H1 (cell line): ENCODE results near the gene PCBP4. TPM values are rescaled to one million over a fixed set of nuclear protein-coding genes. Genes with fewer than 3 reads are reported as not detected.

Experiments
- CTCF ChIA-PET: fragments of 300-600 bp; sonication (Branson Sonifier 250); formaldehyde crosslinking; loops from one replicate; lab custom pipeline; 2021; ENCODE audit not compliant: partially characterized antibody; lab: Charles Lee
- POLR2A ChIA-PET: fragments of 300-600 bp; sonication (Branson Sonifier 250); formaldehyde crosslinking; loops from one replicate; lab custom pipeline; 2021; ENCODE audit warnings: inconsistent platforms; ENCODE audit not compliant: partially characterized antibody; lab: Charles Lee
- DNase-seq, 2 experiments: peaks; one replicate each; pipeline versions ENCODE4 v3.0.0 to v3.0.0-alpha.2; 2010 to 2022; ENCODE audit warnings: low spot score in 2 of 2, low read depth in 1 of 2, mixed read lengths in 1 of 2
- FAIRE-seq: peaks from 2 replicates; lab custom pipeline; 2011; peaks lifted over from hg19 to GRCh38; lab: Jason Lieb, UNC
- H2AFZ ChIP-seq: 2 replicates; pipeline ENCODE4 v1.8.1; 2012; ENCODE audit warnings: low read length, inconsistent platforms
- H2AK5ac ChIP-seq: 2 replicates; pipeline ENCODE4 v1.6.1; 2013; ENCODE audit warnings: low read depth, low read length
- H2BK120ac ChIP-seq: replicated peaks from 2 replicates; pipeline ENCODE3; 2013; ENCODE audit warnings: low read depth, low read length, inconsistent platforms
- H2BK12ac ChIP-seq: 2 replicates; pipeline ENCODE4 v1.6.1; 2013; ENCODE audit warnings: low read depth, low read length
- H2BK15ac ChIP-seq: 2 replicates; pipeline ENCODE4 v1.6.1; 2013; ENCODE audit warnings: low read length
- H2BK20ac ChIP-seq: 2 replicates; pipeline ENCODE4 v1.6.1; 2013; ENCODE audit warnings: low read length
- H2BK5ac ChIP-seq: 2 replicates; pipeline ENCODE4 v1.6.1; 2013; ENCODE audit warnings: low read depth, low read length
- H3K14ac ChIP-seq: 2 replicates; pipeline ENCODE4 v1.6.1; 2013; ENCODE audit warnings: inconsistent platforms; ENCODE audit not compliant: insufficient read length
- H3K18ac ChIP-seq: 2 replicates; pipeline ENCODE4 v1.6.1; 2013; ENCODE audit warnings: low read length; ENCODE audit errors: extremely low read depth
- H3K23ac ChIP-seq: 2 replicates; pipeline ENCODE4 v1.6.1; 2013; ENCODE audit warnings: inconsistent platforms; ENCODE audit not compliant: insufficient read length
- H3K23me2 ChIP-seq: 2 replicates; pipeline ENCODE4 v1.6.1; 2013; ENCODE audit warnings: low read depth, low read length
- H3K27ac ChIP-seq: 2 replicates; pipeline ENCODE4 v1.6.1; 2011; ENCODE audit warnings: low read depth, low read length, inconsistent platforms
- H3K27me3 ChIP-seq, 4 experiments: replicated peaks in 1 of 4; 1 replicate in 1 of 4; 2 replicates in 3 of 4; pipeline versions ENCODE4 v1.6.1 to v1.8.1; 2011 to 2013; ENCODE audit warnings: low read length in 3 of 4, mild to moderate bottlenecking in 3 of 4, inconsistent platforms in 2 of 4, mixed read lengths in 2 of 4, moderate library complexity in 1 of 4; ENCODE audit not compliant: control insufficient read depth in 3 of 4, insufficient read depth in 3 of 4; ENCODE audit errors: extremely low read depth in 1 of 4
- H3K36me3 ChIP-seq, 4 experiments: 2 replicates each; pipeline versions ENCODE4 v1.6.1 to v1.8.1; 2011 to 2013; ENCODE audit warnings: mild to moderate bottlenecking in 4 of 4, low read length in 3 of 4, moderate library complexity in 2 of 4, control low read depth in 1 of 4, inconsistent platforms in 1 of 4; ENCODE audit not compliant: insufficient read depth in 4 of 4, control insufficient read depth in 2 of 4
- H3K4ac ChIP-seq: replicated peaks from 2 replicates; pipeline ENCODE3; 2013; ENCODE audit warnings: low read length, low read depth, mixed read lengths, inconsistent platforms; ENCODE audit not compliant: insufficient read length
- H3K4me1 ChIP-seq, 4 experiments: replicated peaks in 1 of 4; 1 replicate in 1 of 4; 2 replicates in 3 of 4; pipeline versions ENCODE4 v1.6.1 to v1.8.1; 2011 to 2013; ENCODE audit warnings: low read length in 3 of 4, inconsistent platforms in 2 of 4, mixed read lengths in 1 of 4; ENCODE audit not compliant: insufficient read depth in 4 of 4, control insufficient read depth in 3 of 4
- H3K4me2 ChIP-seq, 2 experiments: 2 replicates each; pipeline versions ENCODE4 v1.6.1 to v1.8.1; 2011 to 2013; ENCODE audit warnings: low read depth in 2 of 2, low read length in 2 of 2, control low read depth in 1 of 2, inconsistent platforms in 1 of 2, mild to moderate bottlenecking in 1 of 2; ENCODE audit not compliant: insufficient read depth in 1 of 2
- H3K4me3 ChIP-seq, 4 experiments: fragments of 200-600, 300-600 bp in 1 of 4; sonication (generic), shearing (Covaris generic), sonication (Bioruptor Twin) in 1 of 4; 2 replicates each; pipeline versions ENCODE4 v1.5.1 to v1.8.1; 2011 to 2016; ENCODE audit warnings: low read length in 4 of 4, low read depth in 3 of 4, control low read depth in 2 of 4, inconsistent platforms in 2 of 4, mild to moderate bottlenecking in 2 of 4, mixed read lengths in 1 of 4, moderate library complexity in 1 of 4; ENCODE audit not compliant: insufficient read depth in 2 of 4; ENCODE audit errors: extremely low read depth in 1 of 4
- H3K56ac ChIP-seq: replicated peaks from 2 replicates; pipeline ENCODE3; 2013; ENCODE audit warnings: low read depth, mild to moderate bottlenecking, mixed read lengths, low read length, inconsistent platforms; ENCODE audit not compliant: insufficient read length
- H3K79me1 ChIP-seq: 2 replicates; pipeline ENCODE4 v1.6.1; 2013; ENCODE audit warnings: low read depth, low read length, control low read depth
- H3K79me2 ChIP-seq, 2 experiments: 2 replicates each; pipeline versions ENCODE4 v1.6.1 to v1.8.1; 2012 to 2013; ENCODE audit warnings: low read length in 2 of 2, mild to moderate bottlenecking in 2 of 2, inconsistent platforms in 1 of 2; ENCODE audit not compliant: insufficient read depth in 2 of 2, control insufficient read depth in 1 of 2
- H3K9ac ChIP-seq, 4 experiments: replicated peaks in 1 of 4; 1 replicate in 1 of 4; 2 replicates in 3 of 4; pipeline versions ENCODE4 v1.6.1 to v1.8.1; 2011 to 2013; ENCODE audit warnings: low read depth in 3 of 4, low read length in 3 of 4, control low read depth in 2 of 4, mild to moderate bottlenecking in 2 of 4, moderate library complexity in 2 of 4, inconsistent platforms in 1 of 4; ENCODE audit errors: extremely low read depth in 1 of 4
- H3K9me3 ChIP-seq, 2 experiments: 2 replicates each; pipeline versions ENCODE4 v1.6.1 to v1.8.1; 2012 to 2013; ENCODE audit warnings: mild to moderate bottlenecking in 2 of 2, moderate library complexity in 2 of 2, control low read depth in 1 of 2, inconsistent platforms in 1 of 2, low read depth in 1 of 2, low read length in 1 of 2, mixed read lengths in 1 of 2; ENCODE audit not compliant: insufficient read depth in 2 of 2
- H4K20me1 ChIP-seq, 2 experiments: replicated peaks in 1 of 2; 2 replicates each; pipeline versions ENCODE3 to v1.8.1; 2011 to 2013; ENCODE audit warnings: inconsistent platforms in 2 of 2, low read length in 2 of 2, mild to moderate bottlenecking in 1 of 2; ENCODE audit not compliant: insufficient read depth in 2 of 2, control insufficient read depth in 1 of 2
- H4K5ac ChIP-seq: 2 replicates; pipeline ENCODE4 v1.6.1; 2013; ENCODE audit warnings: low read length, low read depth, mixed read lengths, inconsistent platforms; ENCODE audit not compliant: insufficient read length
- H4K8ac ChIP-seq: 2 replicates; pipeline ENCODE4 v1.8.0; 2013; ENCODE audit warnings: mild to moderate bottlenecking, moderate library complexity, low read length, inconsistent platforms; ENCODE audit not compliant: insufficient read depth; ENCODE audit errors: extremely low read depth
- H4K91ac ChIP-seq: replicated peaks from 2 replicates; pipeline ENCODE3; 2013; ENCODE audit warnings: low read length, mixed read lengths, inconsistent platforms; ENCODE audit not compliant: insufficient read length
- ATF3 ChIP-seq: IDR thresholded peaks from 2 replicates; pipeline ENCODE4 v1.6.1; 2011; ENCODE audit warnings: low read depth, mild to moderate bottlenecking, low read length; ENCODE audit not compliant: insufficient read depth
- BACH1 ChIP-seq: IDR thresholded peaks from 2 replicates; pipeline ENCODE4 v1.6.1; 2012; ENCODE audit warnings: low read length, improper control_type of control experiment
- CBX5 ChIP-seq: fragments of 300-800, 300-1000 bp; sonication (generic); IDR thresholded peaks from 2 replicates; pipeline ENCODE4 v1.7.1; 2016; ENCODE audit warnings: antibody characterized with exemption, low read length, low read depth
- CHD2 ChIP-seq: IDR thresholded peaks from 2 replicates; pipeline ENCODE4 v1.6.1; 2012; ENCODE audit warnings: low read length, improper control_type of control experiment
- EGR1 ChIP-seq: IDR thresholded peaks from 2 replicates; pipeline ENCODE4 v1.6.1; 2011; ENCODE audit warnings: low read depth, low read length, borderline replicate concordance
- EZH2 ChIP-seq: fragments of 200-600 bp; sonication (generic); IDR thresholded peaks from 2 replicates; pipeline ENCODE4 v1.7.1; 2012; ENCODE audit warnings: low read depth, mild to moderate bottlenecking, moderate library complexity, low read length, inconsistent platforms; ENCODE audit not compliant: severe bottlenecking
- GABPA ChIP-seq: IDR thresholded peaks from 2 replicates; pipeline ENCODE4 v1.6.1; 2011; ENCODE audit warnings: mild to moderate bottlenecking, low read length, moderate library complexity, borderline replicate concordance; ENCODE audit not compliant: insufficient read depth
- HDAC2 ChIP-seq, 2 experiments: fragments of 300-600 bp in 1 of 2; sonication (generic) in 1 of 2; IDR thresholded peaks; 2 replicates each; pipeline ENCODE4 v1.6.1; 2011 to 2012; ENCODE audit warnings: low read depth in 2 of 2, low read length in 2 of 2, mild to moderate bottlenecking in 2 of 2, moderate library complexity in 2 of 2, borderline replicate concordance in 1 of 2, inconsistent platforms in 1 of 2
- KDM5A ChIP-seq: fragments of 200-600 bp; IDR thresholded peaks from 2 replicates; pipeline ENCODE4 v1.7.1; 2012; ENCODE audit warnings: mild to moderate bottlenecking, low read length, inconsistent platforms, mixed read lengths
- MAFK ChIP-seq: IDR thresholded peaks from 2 replicates; pipeline ENCODE4 v1.6.1; 2012; ENCODE audit warnings: low read depth, mild to moderate bottlenecking, improper control_type of control experiment, low read length
- NANOG ChIP-seq: IDR thresholded peaks from 2 replicates; pipeline ENCODE4 v1.6.1; 2011; ENCODE audit warnings: low read length, low read depth, mild to moderate bottlenecking, inconsistent platforms; ENCODE audit not compliant: insufficient read depth, poor library complexity, severe bottlenecking
- POU5F1 ChIP-seq: IDR thresholded peaks from 2 replicates; pipeline ENCODE4 v1.6.1; 2011; ENCODE audit warnings: low read depth, mild to moderate bottlenecking, low read length, moderate library complexity
- RXRA ChIP-seq: IDR thresholded peaks from 2 replicates; pipeline ENCODE4 v1.6.1; 2011; ENCODE audit warnings: low read depth, mild to moderate bottlenecking, low read length, moderate library complexity; ENCODE audit not compliant: insufficient read depth
- YY1 ChIP-seq: IDR thresholded peaks from 2 replicates; pipeline ENCODE4 v1.6.1; 2011; ENCODE audit warnings: low read depth, mild to moderate bottlenecking, low read length
- polyA plus RNA-seq, 7 experiments: library from polyadenylated mRNA; depleted of rRNA in 3 of 7; stranded (reverse) in 5 of 7; unstranded in 2 of 7; fragments of >200 nt in 5 of 7; fragments of 200-250 nt in 2 of 7; gene quantifications; 1 replicate in 5 of 7; 2 replicates in 1 of 7; 4 replicates in 1 of 7; pipeline versions ENCODE4 v1.2.1 to v1.2.3, GENCODE V29; 2011 to 2013; ENCODE audit warnings: missing spikeins in 2 of 7, mixed read lengths in 2 of 7
- total RNA-seq: library from RNA; stranded (reverse); fragmentation: NEBNext Ultra II Directional; extraction: Animal tissue kit (Norgen Biotek cat#: 25700); gene quantifications from 2 replicates; pipeline ENCODE4 v1.2.1, GENCODE V29; 2021

The PCBP4 gene
- total and polyA plus RNA-seq, 2 of the 8 experiments (the other 6 are each of a cell fraction or from before 2014, with no cell fraction given): 16.4 to 34.1 TPM

GRCh38 chr3:52010431-52010830 lies 43.2 kb upstream of the PCBP4 start:
- Histone ChIP-seq H4K8ac (no peak overlapping the region), H3K14ac (no peak overlapping the region), H3K9ac (no peak overlapping the region), H3K23ac (no peak overlapping the region), H4K91ac (no peak overlapping the region), H2BK120ac (no peak overlapping the region), H2BK12ac (no peak overlapping the region), H3K4ac (no peak overlapping the region), H3K23me2 (peaks cover 7% of the 10 kb centered on the region; the same call in 1 of the 2 replicates), H3K79me1 (no peaks in the 10 kb centered on the region), H3K56ac (no peak overlapping the region), H3K9me3 (no peaks in the 10 kb centered on the region), H2AFZ (no peak overlapping the region), H3K4me2 (no peak overlapping the region), H4K5ac (no peak overlapping the region), H3K27ac (no peak overlapping the region), H3K36me3 (no peaks in the 10 kb centered on the region), H2BK20ac (no peak overlapping the region), H3K27me3 (no peaks in the 10 kb centered on the region; a peak in 1 of 7 replicates), H2AK5ac (no peak overlapping the region), H3K4me1 (peaks cover 4 to 17% (median 14%) of the 10 kb centered on the region in 4 experiments), H3K18ac (no peak overlapping the region), H2BK5ac (no peak overlapping the region), H3K4me3 (no peak overlapping the region), H2BK15ac (no peak overlapping the region), H4K20me1 (peaks cover 0 to 1% of the 10 kb centered on the region in 2 experiments), H3K79me2 (no peaks in the 10 kb centered on the region)
- DNase-seq (no peak), FAIRE-seq (no peak)
- CTCF ChIA-PET: interaction anchor here (0.7 to 24.7 kb wide), 6 partner anchors 8 to 112 kb away, joined by 3 to 984 read pairs (median 16); partner anchors contain the start of gene DUSP7
- POLR2A ChIA-PET: interaction anchor here (7.2 kb wide), 1 partner anchor 17 kb away, joined by 95 read pairs; the partner anchor contains the start of gene RPL29
- no peak for TF ChIP-seq CHD2
- TF ChIP-seq BACH1: no peak
- TF ChIP-seq KDM5A: no peak
- TF ChIP-seq MAFK: no peak
- TF ChIP-seq RXRA: no peak
- no peak for TF ChIP-seq EGR1
- no peak for TF ChIP-seq EZH2
- TF ChIP-seq YY1: no peak
- TF ChIP-seq NANOG: no peak
- no peak for TF ChIP-seq HDAC2 (IDR thresholded peaks at IDR 0.05; ENCODE audit: borderline replicate concordance in 1 of 2, low read depth in 2 of 2, low read length in 2 of 2)
- no peak for TF ChIP-seq GABPA
- no peak for TF ChIP-seq POU5F1
- TF ChIP-seq ATF3: no peak
- TF ChIP-seq CBX5: no peak
